K562 (cell line): ENCODE data around the gene IL17RC. TPM values are rescaled to one million over a fixed set of nuclear protein-coding genes. Genes with fewer than 3 reads are reported as not detected.
A peak's percentile ranks its signal among the peaks of the same experiment; 100 is the strongest.

Experiments used
- ARNT ChIP-seq, 2 experiments: fragments of 450-650 bp; IDR thresholded peaks; 2 replicates each; pipeline ENCODE4 v1.6.1; 2016; ENCODE audit warnings: mild to moderate bottlenecking in 1 of 2
- ATF2 ChIP-seq: sonication (generic); formaldehyde crosslinking; IDR thresholded peaks from 2 replicates; pipeline ENCODE4 v1.8.1; 2022; ENCODE audit warnings: missing genetic modification reagents
- DMBX1 ChIP-seq: fragments of 250-450 bp; sonication (Bioruptor Pico); IDR thresholded peaks from 2 replicates; pipeline ENCODE4 v1.8.0; 2022; ENCODE audit warnings: inconsistent platforms, mild to moderate bottlenecking, moderate library complexity, borderline replicate concordance
- E2F6 ChIP-seq, 2 experiments: IDR thresholded peaks; 2 replicates each; pipeline ENCODE4 v1.6.1; 2011; ENCODE audit warnings: borderline replicate concordance in 1 of 2, control low read depth in 1 of 2, low read depth in 1 of 2, low read length in 1 of 2, mild to moderate bottlenecking in 1 of 2, mixed read lengths in 1 of 2, moderate library complexity in 1 of 2; ENCODE audit not compliant: insufficient read depth in 1 of 2, insufficient read length in 1 of 2, poor library complexity in 1 of 2, severe bottlenecking in 1 of 2; ENCODE audit errors: extremely low read depth in 1 of 2
- ESRRB ChIP-seq: fragments of 250-450 bp; sonication (Bioruptor Pico); IDR thresholded peaks from 2 replicates; pipeline ENCODE4 v1.5.0; 2020; ENCODE audit warnings: mild to moderate bottlenecking, moderate library complexity, borderline replicate concordance
- HCFC1 ChIP-seq: IDR thresholded peaks from 2 replicates; pipeline ENCODE4 v1.6.1; 2012; ENCODE audit warnings: low read depth, low read length, improper control_type of control experiment
- HDAC3 ChIP-seq: fragments of 450-650 bp; IDR thresholded peaks from 2 replicates; pipeline ENCODE4 v1.6.1; 2018; ENCODE audit warnings: borderline replicate concordance, mild to moderate bottlenecking, moderate library complexity; ENCODE audit not compliant: partially characterized antibody
- IFI16 ChIP-seq: fragments of 250-450 bp; sonication (Bioruptor Pico); IDR thresholded peaks from 2 replicates; pipeline ENCODE4 v2.1.2; 2022; ENCODE audit warnings: mild to moderate bottlenecking, inconsistent platforms
- LCOR ChIP-seq: sonication (generic); formaldehyde crosslinking; IDR thresholded peaks from 2 replicates; pipeline ENCODE4 v1.8.0; 2022; ENCODE audit warnings: mild to moderate bottlenecking, missing genetic modification reagents
- MCM2 ChIP-seq: fragments of 450-650 bp; IDR thresholded peaks from 2 replicates; pipeline ENCODE4 v1.6.1; 2017; ENCODE audit warnings: low read depth, mild to moderate bottlenecking
- NFYB ChIP-seq: IDR thresholded peaks from 2 replicates; pipeline ENCODE4 v1.6.1; 2011; ENCODE audit warnings: mild to moderate bottlenecking, moderate library complexity; ENCODE audit not compliant: insufficient read length; ENCODE audit errors: extremely low read depth
- NRF1 ChIP-seq, 2 experiments: fragments of 450-650 bp; IDR thresholded peaks in 1 of 2; conservative IDR thresholded peaks in 1 of 2; 2 replicates each; pipeline ENCODE4 v1.6.1; 2014; ENCODE audit warnings: mild to moderate bottlenecking in 2 of 2
- RFX7 ChIP-seq: fragments of 250-450 bp; sonication (Bioruptor Pico); IDR thresholded peaks from 2 replicates; pipeline ENCODE4 v1.5.1; 2021; ENCODE audit warnings: mild to moderate bottlenecking
- SETDB1 ChIP-seq: IDR thresholded peaks from one replicate; pipeline ENCODE4 v1.6.1; 2012; ENCODE audit warnings: low read length, control low read depth, inconsistent platforms
- THRA ChIP-seq: fragments of 450-650 bp; IDR thresholded peaks from 2 replicates; pipeline ENCODE4 v1.6.1; 2017; ENCODE audit warnings: mild to moderate bottlenecking, moderate library complexity
- TRIM28 ChIP-seq: fragments of 450-650 bp; IDR thresholded peaks from 2 replicates; pipeline ENCODE4 v1.6.1; 2017
- ZBTB1 ChIP-seq: sonication (generic); formaldehyde crosslinking; IDR thresholded peaks from 2 replicates; pipeline ENCODE4 v1.8.1; 2023; ENCODE audit warnings: missing genetic modification reagents, low read depth, mild to moderate bottlenecking, borderline replicate concordance
- ZFP36 ChIP-seq: fragments of 150-350 bp; IDR thresholded peaks from 2 replicates; pipeline ENCODE4 v1.6.1; 2018; ENCODE audit warnings: low read length, low read depth; ENCODE audit not compliant: partially characterized antibody
- ZFX ChIP-seq: sonication (generic); formaldehyde crosslinking; IDR thresholded peaks from 2 replicates; pipeline ENCODE4 v1.8.0; 2022; ENCODE audit warnings: mild to moderate bottlenecking, missing genetic modification reagents, moderate library complexity
- ZNF124 ChIP-seq: sonication (generic); formaldehyde crosslinking; IDR thresholded peaks from 2 replicates; pipeline ENCODE4 v1.8.1; 2022; ENCODE audit warnings: missing genetic modification reagents
- ZNF165 ChIP-seq: fragments of 250-450 bp; sonication (Bioruptor Pico); IDR thresholded peaks from 2 replicates; pipeline ENCODE4 v1.4.0; 2020; ENCODE audit warnings: borderline replicate concordance
- ZNF511 ChIP-seq: sonication (generic); formaldehyde crosslinking; IDR thresholded peaks from 2 replicates; pipeline ENCODE4 v1.8.0; 2022; ENCODE audit warnings: mild to moderate bottlenecking, missing genetic modification reagents
- ZNF699 ChIP-seq: fragments of 250-450 bp; sonication (Bioruptor Pico); IDR thresholded peaks from 2 replicates; pipeline ENCODE4 v1.8.0; 2021; ENCODE audit warnings: mild to moderate bottlenecking, moderate library complexity; ENCODE audit not compliant: insufficient replicate concordance
- polyA plus RNA-seq, 8 experiments: library from polyadenylated mRNA; depleted of rRNA in 4 of 8; stranded (reverse) in 5 of 8; unstranded in 3 of 8; fragments of >200 nt; fragmentation: Nextera tagmentation in 2 of 8; fragmentation: Illumina TruSeq in 1 of 8; extraction: Ambion mirVana in 2 of 8; extraction: Trizol in 1 of 8; gene quantifications; 2 replicates each; pipeline versions ENCODE4 v1.2.1 to v1.2.3, GENCODE V29; 2011 to 2014; ENCODE audit warnings: inconsistent platforms in 1 of 8, missing spikeins in 1 of 8
- total RNA-seq, 7 experiments: library from RNA; depleted of rRNA in 6 of 7; stranded (reverse); fragments of >200 nt in 6 of 7; fragmentation: Illumina TruSeq in 2 of 7; extraction: Trizol in 2 of 7; gene quantifications; 2 replicates each; pipeline versions ENCODE4 v1.2.1 to v1.2.3, GENCODE V29; 2011 to 2021; ENCODE audit warnings: low replicate concordance in 1 of 7

The IL17RC gene
- total and polyA plus RNA-seq, 9 of the 15 experiments (the other 6 are each of a cell fraction or from before 2014, with no cell fraction given) = 0.15 to 11.4 (median 7.1) TPM; not detected in 1

GRCh38 chr3:9951962-9952805 lies 35.3 kb downstream of the IL17RC start, which contains the start of gene PRRT3 (continued):
- no peak for TF ChIP-seq MCM2
- TF ChIP-seq HDAC3 = no peak
- no peak for TF ChIP-seq IFI16
- TF ChIP-seq HCFC1 = 0 out of 2 replicates have a peak, but pooled peaks have one; percentile 24
- TF ChIP-seq ZFP36 = peak; percentile 89
- TF ChIP-seq LCOR (CRISPR knock-in tag) = no peak; the same call in 1 of the 2 replicates
- peak; percentile 79; the same call in 1 of the 2 replicates for TF ChIP-seq ZNF124
- TF ChIP-seq ZNF511 = 0 out of 2 replicates have a peak, but pooled peaks have one; percentile 72
- no peak for TF ChIP-seq ATF2 (CRISPR knock-in tag)
- no peak for TF ChIP-seq ZNF165 (CRISPR knock-in tag)
- no peak for TF ChIP-seq E2F6 (IDR thresholded peaks at IDR 0.05; ENCODE audit: borderline replicate concordance in 1 of 2, extremely low read depth in 1 of 2, insufficient read depth in 1 of 2, insufficient read length in 1 of 2, low read depth in 1 of 2, low read length in 1 of 2, poor library complexity in 1 of 2, severe bottlenecking in 1 of 2)
- no peak for TF ChIP-seq ZNF699 (CRISPR knock-in tag)
- 0 out of 2 replicates have a peak, but pooled peaks have one; percentile 16 for TF ChIP-seq TRIM28
- TF ChIP-seq ZBTB1 (CRISPR knock-in tag) = no peak; the same call in 1 of the 2 replicates
- no peak for TF ChIP-seq RFX7
- TF ChIP-seq THRA = no peak
- no peak for TF ChIP-seq DMBX1 (CRISPR knock-in tag)
- TF ChIP-seq ZFX (CRISPR knock-in tag) = no peak
- no peak for TF ChIP-seq NFYB
- TF ChIP-seq ARNT (IDR thresholded peaks at IDR 0.05) = peak; percentile 46 to 64; a peak in 1 of 4 replicates
- TF ChIP-seq ESRRB (CRISPR knock-in tag) = no peak
- TF ChIP-seq NRF1 (conservative IDR thresholded peaks at IDR 0.05 in 1 of 2, IDR thresholded peaks at IDR 0.05 in 1 of 2) = peak; percentile 76 to 79
- TF ChIP-seq SETDB1 = no peak
